HFFc6 (cell line): ENCODE measurements around the gene DNAH17. TPM values are rescaled to one million over a fixed set of nuclear protein-coding genes. Genes with fewer than 3 reads are reported as not detected.

ENCODE experiments used
- DNase-seq: peaks from one replicate; pipeline ENCODE4 v3.0.0-alpha.2; 2018
- H3K27ac Mint-ChIP-seq: 2 replicates; pipeline ENCODE4 v1.8.0; 2020; ENCODE audit warnings: mild to moderate bottlenecking, mixed read lengths
- H3K27me3 Mint-ChIP-seq: 2 replicates; pipeline ENCODE4 v1.8.0; 2021; ENCODE audit warnings: mild to moderate bottlenecking, moderate library complexity, mixed read lengths; ENCODE audit not compliant: insufficient read depth
- H3K36me3 Mint-ChIP-seq: 2 replicates; pipeline ENCODE4 v1.8.0; 2021; ENCODE audit warnings: low read depth, mixed read lengths
- H3K4me1 Mint-ChIP-seq: 2 replicates; pipeline ENCODE4 v1.8.0; 2020; ENCODE audit warnings: low read depth, mixed read lengths
- H3K4me3 Mint-ChIP-seq: 2 replicates; pipeline ENCODE4 v1.8.0; 2020; ENCODE audit warnings: mild to moderate bottlenecking, moderate library complexity, mixed read lengths
- H3K9me3 Mint-ChIP-seq: 2 replicates; pipeline ENCODE4 v1.8.0; 2020; ENCODE audit warnings: mild to moderate bottlenecking, mixed read lengths
- total RNA-seq, 6 experiments: library from RNA; stranded (reverse); fragmentation: NEBNext Ultra II Directional; extraction: Animal tissue kit (Norgen Biotek cat#: 25700); gene quantifications; 2 replicates in 1 of 6; 3 replicates in 5 of 6; pipeline ENCODE4 v1.2.3, GENCODE V29; 2021
- TF ChIP-seq, protein P1 (sequence below): fragments of 200-600 bp; sonication (generic); IDR thresholded peaks from 2 replicates; pipeline ENCODE4 v1.5.0; 2021; ENCODE audit warnings: antibody characterized with exemption, mild to moderate bottlenecking

Gene DNAH17
- total RNA-seq, 6 experiments from 2014 or later, result not detected

DNA sequence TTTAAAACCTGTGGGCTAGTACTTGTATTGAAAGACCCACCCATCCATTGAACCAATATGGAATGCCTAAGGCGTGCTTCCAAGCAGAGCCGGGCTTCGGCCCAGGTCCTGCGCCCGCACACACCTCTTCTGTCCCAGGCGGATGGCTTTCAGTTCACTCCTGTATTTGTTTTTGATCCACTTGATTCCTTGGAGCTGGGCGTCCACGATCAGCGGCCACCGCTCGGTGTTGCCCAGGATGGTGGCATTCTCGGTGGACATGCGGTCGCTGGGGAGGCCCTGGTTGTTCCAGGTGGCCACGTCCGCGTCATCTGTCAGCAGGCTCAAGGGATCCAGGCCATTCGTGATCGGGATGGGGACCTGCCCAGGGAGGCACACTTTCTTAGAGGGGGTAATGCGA is 122.8 kb downstream of the DNAH17 start:
- H3K27ac Mint-ChIP-seq, result no peak overlapping the region
- H3K27me3 Mint-ChIP-seq, result peaks cover 35% of the 10 kb centered on the region
- H3K36me3 Mint-ChIP-seq, result no peaks in the 10 kb centered on the region
- no peak for DNase-seq
- no peak overlapping the region for H3K4me3 Mint-ChIP-seq
- H3K9me3 Mint-ChIP-seq, result no peaks in the 10 kb centered on the region
- TF ChIP-seq, protein P1, sequence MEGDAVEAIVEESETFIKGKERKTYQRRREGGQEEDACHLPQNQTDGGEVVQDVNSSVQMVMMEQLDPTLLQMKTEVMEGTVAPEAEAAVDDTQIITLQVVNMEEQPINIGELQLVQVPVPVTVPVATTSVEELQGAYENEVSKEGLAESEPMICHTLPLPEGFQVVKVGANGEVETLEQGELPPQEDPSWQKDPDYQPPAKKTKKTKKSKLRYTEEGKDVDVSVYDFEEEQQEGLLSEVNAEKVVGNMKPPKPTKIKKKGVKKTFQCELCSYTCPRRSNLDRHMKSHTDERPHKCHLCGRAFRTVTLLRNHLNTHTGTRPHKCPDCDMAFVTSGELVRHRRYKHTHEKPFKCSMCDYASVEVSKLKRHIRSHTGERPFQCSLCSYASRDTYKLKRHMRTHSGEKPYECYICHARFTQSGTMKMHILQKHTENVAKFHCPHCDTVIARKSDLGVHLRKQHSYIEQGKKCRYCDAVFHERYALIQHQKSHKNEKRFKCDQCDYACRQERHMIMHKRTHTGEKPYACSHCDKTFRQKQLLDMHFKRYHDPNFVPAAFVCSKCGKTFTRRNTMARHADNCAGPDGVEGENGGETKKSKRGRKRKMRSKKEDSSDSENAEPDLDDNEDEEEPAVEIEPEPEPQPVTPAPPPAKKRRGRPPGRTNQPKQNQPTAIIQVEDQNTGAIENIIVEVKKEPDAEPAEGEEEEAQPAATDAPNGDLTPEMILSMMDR, result no peak
- H3K4me1 Mint-ChIP-seq, result no peaks in the 10 kb centered on the region

DNA sequence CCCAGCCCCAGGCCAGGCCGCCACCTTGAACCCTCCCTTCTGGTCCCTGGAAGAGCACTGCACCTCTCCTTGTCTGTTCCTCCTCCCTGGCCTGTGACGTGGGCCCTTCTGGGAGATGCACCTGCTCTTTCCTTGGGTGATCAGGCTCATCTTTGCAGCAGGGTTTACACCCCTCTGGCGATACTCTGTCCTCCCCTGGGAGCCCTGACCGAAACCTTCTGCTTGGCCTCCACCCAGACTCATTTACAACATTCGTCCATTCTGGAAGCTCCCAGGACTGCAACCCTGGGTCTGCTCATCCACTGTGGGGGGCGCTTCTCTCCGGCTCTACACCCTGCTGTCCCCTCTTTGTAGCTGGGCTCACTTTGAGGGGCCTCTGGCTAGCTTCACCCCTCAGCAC is 125.4 kb downstream of the DNAH17 start:
- no peak overlapping the region for H3K4me3 Mint-ChIP-seq
- no peaks in the 10 kb centered on the region for H3K9me3 Mint-ChIP-seq
- no peaks in the 10 kb centered on the region for H3K36me3 Mint-ChIP-seq
- H3K4me1 Mint-ChIP-seq, result no peaks in the 10 kb centered on the region
- TF ChIP-seq, protein P1, result no peak
- H3K27me3 Mint-ChIP-seq, result peaks cover 29% of the 10 kb centered on the region
- DNase-seq, result no peak
- no peak overlapping the region for H3K27ac Mint-ChIP-seq

DNA sequence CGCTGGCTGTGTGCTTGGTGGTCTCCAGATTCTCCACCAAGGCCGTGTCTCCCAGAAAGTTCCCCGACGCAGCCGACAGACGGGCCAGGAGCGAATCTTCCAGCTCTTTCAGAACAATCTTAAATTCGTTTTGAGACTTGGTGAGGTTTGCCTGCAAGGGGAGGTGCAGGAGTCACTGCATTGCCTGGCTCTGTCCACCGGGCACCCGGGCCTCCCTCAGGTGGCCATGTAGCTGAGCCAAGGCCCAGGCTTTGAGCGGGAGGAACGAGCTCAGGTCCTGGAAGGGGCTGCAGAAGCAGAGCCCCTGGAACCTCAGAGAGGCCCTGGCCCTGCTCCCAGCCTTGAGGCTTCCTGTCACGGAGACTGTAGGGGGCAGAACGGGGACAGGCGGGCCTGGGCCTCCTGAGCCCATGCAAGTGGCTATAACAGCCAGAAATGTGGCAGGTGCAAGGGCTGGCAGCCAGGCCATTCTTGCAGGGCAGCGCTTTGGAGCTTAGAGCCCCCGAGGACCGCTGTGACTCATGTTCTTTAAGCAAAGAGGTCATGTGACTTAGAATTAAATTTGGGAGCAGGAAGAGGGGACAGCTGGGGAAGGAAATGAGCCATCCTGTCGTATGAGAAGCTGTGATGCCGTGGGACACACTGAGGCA is 126.4 kb downstream of the DNAH17 start:
- H3K4me3 Mint-ChIP-seq, result no peak overlapping the region
- no peaks in the 10 kb centered on the region for H3K4me1 Mint-ChIP-seq
- H3K36me3 Mint-ChIP-seq, result no peaks in the 10 kb centered on the region
- no peak overlapping the region for H3K27ac Mint-ChIP-seq
- TF ChIP-seq, protein P1, result no peak
- H3K9me3 Mint-ChIP-seq, result no peaks in the 10 kb centered on the region
- H3K27me3 Mint-ChIP-seq, result peaks cover 25% of the 10 kb centered on the region
- DNase-seq, result no peak

DNA sequence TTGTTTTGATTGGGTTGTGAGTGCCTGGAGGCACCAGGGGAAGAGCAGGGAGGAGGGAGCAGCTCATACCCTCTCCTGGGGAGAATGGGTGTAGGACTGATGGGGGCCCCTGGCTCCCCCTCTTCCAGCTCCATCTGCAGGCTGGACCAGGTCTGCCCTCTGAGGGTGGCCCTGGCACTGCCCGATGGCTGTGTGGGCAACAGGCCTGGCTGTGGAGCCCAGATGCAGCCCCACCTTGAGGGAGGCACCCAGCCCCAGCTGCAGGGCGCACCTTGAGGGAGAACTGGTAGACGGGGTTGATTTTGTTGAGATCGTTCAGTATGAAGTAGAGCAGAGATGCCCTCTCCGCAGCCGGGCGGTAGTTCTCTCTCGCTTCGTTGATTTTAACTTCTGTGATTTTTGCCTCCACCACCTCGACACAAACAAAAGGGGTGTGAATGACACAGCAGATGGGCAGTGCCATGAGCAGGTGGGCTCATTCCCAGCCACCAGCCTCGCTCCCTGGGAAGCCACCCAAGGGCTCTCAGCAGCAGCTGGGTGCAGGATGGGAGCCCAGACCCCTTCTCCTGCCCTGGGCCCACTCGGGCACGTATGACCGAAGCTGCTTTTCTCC is 127.1 kb downstream of the DNAH17 start:
- H3K36me3 Mint-ChIP-seq, result no peaks in the 10 kb centered on the region
- H3K4me1 Mint-ChIP-seq, result no peaks in the 10 kb centered on the region
- DNase-seq, result no peak

DNA sequence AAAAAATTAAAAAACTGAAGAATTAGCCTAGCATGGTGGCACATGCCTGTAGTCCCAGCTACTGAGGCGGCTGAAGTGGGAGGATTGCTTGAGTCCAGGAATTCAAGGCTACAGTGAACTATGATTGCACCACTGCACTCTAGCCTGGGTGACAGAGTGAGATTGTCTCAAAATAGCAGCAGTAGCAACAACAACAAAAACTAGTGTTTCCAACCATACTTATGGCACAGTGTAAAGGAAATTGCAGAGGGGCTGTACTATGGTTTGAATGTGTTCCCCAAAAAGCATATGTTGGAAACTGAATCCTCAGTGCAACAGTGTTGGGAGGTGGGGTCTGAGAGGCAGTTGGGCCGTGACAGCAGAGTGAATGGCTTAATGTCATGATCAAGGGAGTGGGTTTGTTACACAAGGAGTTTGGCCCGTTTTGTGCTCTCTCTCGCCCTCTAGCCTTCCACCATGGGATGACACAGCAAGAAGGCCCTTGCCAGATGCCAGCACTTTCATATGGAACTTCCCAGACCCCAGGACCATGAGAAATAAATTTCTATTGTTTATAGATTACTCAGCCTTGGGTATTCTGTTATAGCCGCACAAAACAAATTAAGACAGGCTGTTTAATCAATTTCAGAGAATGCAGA is 128.7 kb downstream of the DNAH17 start:
- TF ChIP-seq, protein P1, result peak; percentile 25; the same call in 1 of the 2 replicates
- Mint-ChIP-seq H3K36me3 (no peaks in the 10 kb centered on the region), H3K4me3 (no peak overlapping the region), H3K9me3 (no peaks in the 10 kb centered on the region), H3K27me3 (peaks cover 16% of the 10 kb centered on the region), H3K27ac (no peak overlapping the region), H3K4me1 (no peaks in the 10 kb centered on the region)
- DNase-seq, result no peak

More for the DNA sequence above, 127.1 kb downstream of the DNAH17 start:
- H3K9me3 Mint-ChIP-seq, result no peaks in the 10 kb centered on the region
- TF ChIP-seq, protein P1, result no peak
- peaks cover 22% of the 10 kb centered on the region for H3K27me3 Mint-ChIP-seq
- H3K4me3 Mint-ChIP-seq, result no peak overlapping the region
- no peak overlapping the region for H3K27ac Mint-ChIP-seq
